H1 (cell line): ENCODE measurements around the gene A3GALT2. TPM values are rescaled to one million over a fixed set of nuclear protein-coding genes. Genes with fewer than 3 reads are reported as not detected.

ENCODE experiments used
- CTCF ChIA-PET: fragments of 300-600 bp; sonication (Branson Sonifier 250); formaldehyde crosslinking; loops from one replicate; lab custom pipeline; 2021; ENCODE audit not compliant: partially characterized antibody; lab: Charles Lee
- POLR2A ChIA-PET: fragments of 300-600 bp; sonication (Branson Sonifier 250); formaldehyde crosslinking; loops from one replicate; lab custom pipeline; 2021; ENCODE audit warnings: inconsistent platforms; ENCODE audit not compliant: partially characterized antibody; lab: Charles Lee
- DNase-seq, 2 experiments: peaks; one replicate each; pipeline versions ENCODE4 v3.0.0 to v3.0.0-alpha.2; 2010 to 2022; ENCODE audit warnings: low spot score in 2 of 2, low read depth in 1 of 2, mixed read lengths in 1 of 2
- FAIRE-seq: peaks from 2 replicates; lab custom pipeline; 2011; peaks lifted over from hg19 to GRCh38; lab: Jason Lieb, UNC
- H2AFZ ChIP-seq: 2 replicates; pipeline ENCODE4 v1.8.1; 2012; ENCODE audit warnings: low read length, inconsistent platforms
- H2AK5ac ChIP-seq: 2 replicates; pipeline ENCODE4 v1.6.1; 2013; ENCODE audit warnings: low read depth, low read length
- H2BK120ac ChIP-seq: replicated peaks from 2 replicates; pipeline ENCODE3; 2013; ENCODE audit warnings: low read depth, low read length, inconsistent platforms
- H2BK12ac ChIP-seq: 2 replicates; pipeline ENCODE4 v1.6.1; 2013; ENCODE audit warnings: low read depth, low read length
- H2BK15ac ChIP-seq: 2 replicates; pipeline ENCODE4 v1.6.1; 2013; ENCODE audit warnings: low read length
- H2BK20ac ChIP-seq: 2 replicates; pipeline ENCODE4 v1.6.1; 2013; ENCODE audit warnings: low read length
- H2BK5ac ChIP-seq: 2 replicates; pipeline ENCODE4 v1.6.1; 2013; ENCODE audit warnings: low read depth, low read length
- H3K14ac ChIP-seq: 2 replicates; pipeline ENCODE4 v1.6.1; 2013; ENCODE audit warnings: inconsistent platforms; ENCODE audit not compliant: insufficient read length
- H3K18ac ChIP-seq: 2 replicates; pipeline ENCODE4 v1.6.1; 2013; ENCODE audit warnings: low read length; ENCODE audit errors: extremely low read depth
- H3K23ac ChIP-seq: 2 replicates; pipeline ENCODE4 v1.6.1; 2013; ENCODE audit warnings: inconsistent platforms; ENCODE audit not compliant: insufficient read length
- H3K23me2 ChIP-seq: 2 replicates; pipeline ENCODE4 v1.6.1; 2013; ENCODE audit warnings: low read depth, low read length
- H3K27ac ChIP-seq: 2 replicates; pipeline ENCODE4 v1.6.1; 2011; ENCODE audit warnings: low read depth, low read length, inconsistent platforms
- H3K27me3 ChIP-seq, 4 experiments: replicated peaks in 1 of 4; 1 replicate in 1 of 4; 2 replicates in 3 of 4; pipeline versions ENCODE4 v1.6.1 to v1.8.1; 2011 to 2013; ENCODE audit warnings: low read length in 3 of 4, mild to moderate bottlenecking in 3 of 4, inconsistent platforms in 2 of 4, mixed read lengths in 2 of 4, moderate library complexity in 1 of 4; ENCODE audit not compliant: control insufficient read depth in 3 of 4, insufficient read depth in 3 of 4; ENCODE audit errors: extremely low read depth in 1 of 4
- H3K36me3 ChIP-seq, 4 experiments: 2 replicates each; pipeline versions ENCODE4 v1.6.1 to v1.8.1; 2011 to 2013; ENCODE audit warnings: mild to moderate bottlenecking in 4 of 4, low read length in 3 of 4, moderate library complexity in 2 of 4, control low read depth in 1 of 4, inconsistent platforms in 1 of 4; ENCODE audit not compliant: insufficient read depth in 4 of 4, control insufficient read depth in 2 of 4
- H3K4ac ChIP-seq: replicated peaks from 2 replicates; pipeline ENCODE3; 2013; ENCODE audit warnings: low read length, low read depth, mixed read lengths, inconsistent platforms; ENCODE audit not compliant: insufficient read length
- H3K4me1 ChIP-seq, 4 experiments: replicated peaks in 1 of 4; 1 replicate in 1 of 4; 2 replicates in 3 of 4; pipeline versions ENCODE4 v1.6.1 to v1.8.1; 2011 to 2013; ENCODE audit warnings: low read length in 3 of 4, inconsistent platforms in 2 of 4, mixed read lengths in 1 of 4; ENCODE audit not compliant: insufficient read depth in 4 of 4, control insufficient read depth in 3 of 4
- H3K4me2 ChIP-seq, 2 experiments: 2 replicates each; pipeline versions ENCODE4 v1.6.1 to v1.8.1; 2011 to 2013; ENCODE audit warnings: low read depth in 2 of 2, low read length in 2 of 2, control low read depth in 1 of 2, inconsistent platforms in 1 of 2, mild to moderate bottlenecking in 1 of 2; ENCODE audit not compliant: insufficient read depth in 1 of 2
- H3K4me3 ChIP-seq, 4 experiments: fragments of 200-600, 300-600 bp in 1 of 4; sonication (generic), shearing (Covaris generic), sonication (Bioruptor Twin) in 1 of 4; 2 replicates each; pipeline versions ENCODE4 v1.5.1 to v1.8.1; 2011 to 2016; ENCODE audit warnings: low read length in 4 of 4, low read depth in 3 of 4, control low read depth in 2 of 4, inconsistent platforms in 2 of 4, mild to moderate bottlenecking in 2 of 4, mixed read lengths in 1 of 4, moderate library complexity in 1 of 4; ENCODE audit not compliant: insufficient read depth in 2 of 4; ENCODE audit errors: extremely low read depth in 1 of 4
- H3K56ac ChIP-seq: replicated peaks from 2 replicates; pipeline ENCODE3; 2013; ENCODE audit warnings: low read depth, mild to moderate bottlenecking, mixed read lengths, low read length, inconsistent platforms; ENCODE audit not compliant: insufficient read length
- H3K79me1 ChIP-seq: 2 replicates; pipeline ENCODE4 v1.6.1; 2013; ENCODE audit warnings: low read depth, low read length, control low read depth
- H3K79me2 ChIP-seq, 2 experiments: 2 replicates each; pipeline versions ENCODE4 v1.6.1 to v1.8.1; 2012 to 2013; ENCODE audit warnings: low read length in 2 of 2, mild to moderate bottlenecking in 2 of 2, inconsistent platforms in 1 of 2; ENCODE audit not compliant: insufficient read depth in 2 of 2, control insufficient read depth in 1 of 2
- H3K9ac ChIP-seq, 4 experiments: replicated peaks in 1 of 4; 1 replicate in 1 of 4; 2 replicates in 3 of 4; pipeline versions ENCODE4 v1.6.1 to v1.8.1; 2011 to 2013; ENCODE audit warnings: low read depth in 3 of 4, low read length in 3 of 4, control low read depth in 2 of 4, mild to moderate bottlenecking in 2 of 4, moderate library complexity in 2 of 4, inconsistent platforms in 1 of 4; ENCODE audit errors: extremely low read depth in 1 of 4
- H3K9me3 ChIP-seq, 2 experiments: 2 replicates each; pipeline versions ENCODE4 v1.6.1 to v1.8.1; 2012 to 2013; ENCODE audit warnings: mild to moderate bottlenecking in 2 of 2, moderate library complexity in 2 of 2, control low read depth in 1 of 2, inconsistent platforms in 1 of 2, low read depth in 1 of 2, low read length in 1 of 2, mixed read lengths in 1 of 2; ENCODE audit not compliant: insufficient read depth in 2 of 2
- H4K20me1 ChIP-seq, 2 experiments: replicated peaks in 1 of 2; 2 replicates each; pipeline versions ENCODE3 to v1.8.1; 2011 to 2013; ENCODE audit warnings: inconsistent platforms in 2 of 2, low read length in 2 of 2, mild to moderate bottlenecking in 1 of 2; ENCODE audit not compliant: insufficient read depth in 2 of 2, control insufficient read depth in 1 of 2
- H4K5ac ChIP-seq: 2 replicates; pipeline ENCODE4 v1.6.1; 2013; ENCODE audit warnings: low read length, low read depth, mixed read lengths, inconsistent platforms; ENCODE audit not compliant: insufficient read length
- H4K8ac ChIP-seq: 2 replicates; pipeline ENCODE4 v1.8.0; 2013; ENCODE audit warnings: mild to moderate bottlenecking, moderate library complexity, low read length, inconsistent platforms; ENCODE audit not compliant: insufficient read depth; ENCODE audit errors: extremely low read depth
- H4K91ac ChIP-seq: replicated peaks from 2 replicates; pipeline ENCODE3; 2013; ENCODE audit warnings: low read length, mixed read lengths, inconsistent platforms; ENCODE audit not compliant: insufficient read length
- FOSL1 ChIP-seq: IDR thresholded peaks from 2 replicates; pipeline ENCODE4 v1.6.1; 2011; ENCODE audit warnings: mild to moderate bottlenecking, low read depth, low read length, moderate library complexity; ENCODE audit not compliant: insufficient read depth
- KDM1A ChIP-seq: fragments of 200-600, 300-600 bp; sonication (generic); IDR thresholded peaks from 2 replicates; pipeline ENCODE4 v1.7.1; 2016; ENCODE audit warnings: mild to moderate bottlenecking, low read length, borderline replicate concordance
- PHF8 ChIP-seq: fragments of 200-600 bp; sonication (generic); conservative IDR thresholded peaks from 2 replicates; pipeline ENCODE4 v1.7.1; 2012; ENCODE audit warnings: low read depth, mild to moderate bottlenecking, inconsistent platforms, low read length, moderate library complexity
- RAD21 ChIP-seq, 2 experiments: IDR thresholded peaks in 1 of 2; conservative IDR thresholded peaks in 1 of 2; 2 replicates each; pipeline ENCODE4 v1.6.1; 2011; ENCODE audit warnings: low read depth in 2 of 2, low read length in 2 of 2, improper control_type of control experiment in 1 of 2, inconsistent platforms in 1 of 2, mild to moderate bottlenecking in 1 of 2, moderate library complexity in 1 of 2
- TCF12 ChIP-seq: IDR thresholded peaks from 2 replicates; pipeline ENCODE4 v1.6.1; 2011; ENCODE audit warnings: low read depth, mild to moderate bottlenecking, low read length
- WGBS, 2 experiments: shearing (Covaris generic) in 1 of 2; methylation state at CpG; one replicate each; pipeline versions ENCODE4 v1.1.6 to v1.1.7; 2013 to 2015; ENCODE audit warnings: low lambda C conversion rate in 2 of 2, mixed read lengths in 2 of 2, inconsistent platforms in 1 of 2, low coverage in 1 of 2, missing lambda C conversion rate in 1 of 2; ENCODE audit not compliant: insufficient replicate concordance in 2 of 2, insufficient coverage in 1 of 2, insufficient read length in 1 of 2; ENCODE audit errors: extremely low coverage in 1 of 2, missing lambda C conversion rate in 1 of 2; 5-methylcytosine and 5-hydroxymethylcytosine counted together
- polyA plus RNA-seq, 7 experiments: library from polyadenylated mRNA; depleted of rRNA in 3 of 7; stranded (reverse) in 5 of 7; unstranded in 2 of 7; fragments of >200 nt in 5 of 7; fragments of 200-250 nt in 2 of 7; gene quantifications; 1 replicate in 5 of 7; 2 replicates in 1 of 7; 4 replicates in 1 of 7; pipeline versions ENCODE4 v1.2.1 to v1.2.3, GENCODE V29; 2011 to 2013; ENCODE audit warnings: missing spikeins in 2 of 7, mixed read lengths in 2 of 7
- total RNA-seq: library from RNA; stranded (reverse); fragmentation: NEBNext Ultra II Directional; extraction: Animal tissue kit (Norgen Biotek cat#: 25700); gene quantifications from 2 replicates; pipeline ENCODE4 v1.2.1, GENCODE V29; 2021

Gene A3GALT2
- total and polyA plus RNA-seq, 2 of the 8 experiments (the other 6 are each of a cell fraction or from before 2014, with no cell fraction given), result not detected

GRCh38 chr1:33284049-33284448, 36.8 kb downstream of the A3GALT2 start:
- Histone ChIP-seq H4K20me1 (peaks cover 0 to 3% of the 10 kb centered on the region in 2 experiments), H3K18ac (no peak overlapping the region), H4K91ac (no peak overlapping the region), H3K23ac (no peak overlapping the region), H2BK20ac (no peak overlapping the region), H3K56ac (no peak overlapping the region), H4K8ac (no peak overlapping the region), H3K79me2 (no peaks in the 10 kb centered on the region), H3K79me1 (no peaks in the 10 kb centered on the region), H2BK12ac (no peak overlapping the region), H3K4me2 (no peak overlapping the region), H2BK5ac (no peak overlapping the region), H3K23me2 (no peaks in the 10 kb centered on the region), H3K36me3 (peaks cover 6 to 14% (median 11%) of the 10 kb centered on the region in 4 experiments; a peak in 7 of 8 replicates), H3K27ac (no peak overlapping the region), H2BK120ac (no peak overlapping the region), H2AFZ (no peak overlapping the region), H3K9ac (no peak overlapping the region), H3K4me3 (no peak overlapping the region), H2AK5ac (no peak overlapping the region), H4K5ac (no peak overlapping the region), H2BK15ac (no peak overlapping the region), H3K4me1 (no peaks in the 10 kb centered on the region), H3K4ac (no peak overlapping the region), H3K9me3 (no peaks in the 10 kb centered on the region), H3K14ac (no peak overlapping the region), H3K27me3 (no peaks in the 10 kb centered on the region)
- no peak for TF ChIP-seq KDM1A
- no peak for TF ChIP-seq PHF8
- TF ChIP-seq RAD21 (IDR thresholded peaks at IDR 0.05 in 1 of 2, conservative IDR thresholded peaks at IDR 0.05 in 1 of 2; ENCODE audit: low read depth in 2 of 2, low read length in 2 of 2), result no peak
- TF ChIP-seq FOSL1, result no peak
- TF ChIP-seq TCF12, result no peak
- ChIA-PET CTCF (no interaction called here), POLR2A (no interaction called here)
- no peak for FAIRE-seq
- 92% methylated on average over 6 of the region's 6 CpGs; no CpG with 5 or more reads in 1 of the 2 experiments for WGBS, 2 experiments
- DNase-seq, result no peak
